Neuronal stem cell (in vitro differentiated cells): Measurements from ENCODE around the gene EXO1.
A peak's percentile ranks its signal among the peaks of the same experiment; 100 is the strongest.

Experiments
- DNase-seq: peaks from one replicate; pipeline ENCODE4 v3.0.0-alpha.2; 2013; ENCODE audit warnings: low spot score
- H2AFZ ChIP-seq: one replicate; pipeline ENCODE4 v1.6.1; 2013; ENCODE audit warnings: mild to moderate bottlenecking, low read length, inconsistent platforms
- H2AK5ac ChIP-seq: 2 replicates; pipeline ENCODE4 v1.6.1; 2013; ENCODE audit warnings: low read depth, mild to moderate bottlenecking, inconsistent platforms, low read length, moderate library complexity, mixed read lengths
- H2BK120ac ChIP-seq: 2 replicates; pipeline ENCODE4 v1.6.1; 2013; ENCODE audit warnings: low read depth, mild to moderate bottlenecking, inconsistent platforms, low read length, moderate library complexity, mixed read lengths
- H2BK12ac ChIP-seq: one replicate; pipeline ENCODE4 v1.6.1; 2013; ENCODE audit warnings: low read length, inconsistent platforms
- H2BK15ac ChIP-seq: 2 replicates; pipeline ENCODE4 v1.6.1; 2013; ENCODE audit warnings: mild to moderate bottlenecking, low read length, inconsistent platforms, mixed read lengths
- H2BK5ac ChIP-seq: one replicate; pipeline ENCODE4 v1.6.1; 2013; ENCODE audit warnings: inconsistent platforms, mild to moderate bottlenecking, low read length, moderate library complexity
- H3K14ac ChIP-seq: one replicate; pipeline ENCODE4 v1.6.1; 2013; ENCODE audit warnings: low read length, inconsistent platforms
- H3K18ac ChIP-seq: 2 replicates; pipeline ENCODE4 v1.6.1; 2013; ENCODE audit warnings: low read length, inconsistent platforms
- H3K23ac ChIP-seq: 2 replicates; pipeline ENCODE4 v1.6.1; 2013; ENCODE audit warnings: low read depth, mild to moderate bottlenecking, mixed read lengths, low read length, inconsistent platforms; ENCODE audit not compliant: poor library complexity
- H3K27ac ChIP-seq: replicated peaks from 3 replicates; pipeline ENCODE4 v1.5.1; 2013; ENCODE audit warnings: low read length, inconsistent platforms
- H3K27me3 ChIP-seq, 3 experiments: 2 replicates each; pipeline ENCODE4 v1.6.1; 2013; ENCODE audit warnings: low read length in 3 of 3, mild to moderate bottlenecking in 2 of 3, inconsistent platforms in 1 of 3, low read depth in 1 of 3, mixed read lengths in 1 of 3, moderate library complexity in 1 of 3; ENCODE audit not compliant: control insufficient read depth in 3 of 3, insufficient read depth in 3 of 3
- H3K36me3 ChIP-seq, 2 donors: replicated peaks in 1 of 2; 2 replicates each; pipeline ENCODE4 v1.6.1; 2013; ENCODE audit warnings: low read length in 2 of 2; ENCODE audit not compliant: control insufficient read depth in 2 of 2, insufficient read depth in 2 of 2
- H3K4ac ChIP-seq: 2 replicates; pipeline ENCODE4 v1.6.1; 2013; ENCODE audit warnings: inconsistent platforms, mild to moderate bottlenecking, low read length, moderate library complexity
- H3K4me1 ChIP-seq, 2 donors: 1 replicate in 1 of 2; 2 replicates in 1 of 2; pipeline ENCODE4 v1.6.1; 2013; ENCODE audit warnings: low read length in 2 of 2, low read depth in 1 of 2; ENCODE audit not compliant: control insufficient read depth in 2 of 2, insufficient read depth in 1 of 2
- H3K4me2 ChIP-seq: one replicate; pipeline ENCODE4 v1.6.1; 2013; ENCODE audit warnings: mild to moderate bottlenecking, low read length, inconsistent platforms; ENCODE audit not compliant: insufficient read depth, poor library complexity, severe bottlenecking
- H3K4me3 ChIP-seq, 2 donors: 2 replicates each; pipeline ENCODE4 v1.5.1; 2013; ENCODE audit warnings: low read length in 2 of 2, mild to moderate bottlenecking in 2 of 2, inconsistent platforms in 1 of 2, moderate library complexity in 1 of 2
- H3K79me1 ChIP-seq: one replicate; pipeline ENCODE4 v1.6.1; 2013; ENCODE audit warnings: low read depth, mild to moderate bottlenecking, inconsistent platforms, low read length, moderate library complexity
- H3K9ac ChIP-seq: one replicate; pipeline ENCODE4 v1.6.1; 2013; ENCODE audit warnings: mild to moderate bottlenecking, low read depth, low read length, inconsistent platforms; ENCODE audit not compliant: poor library complexity
- H3K9me3 ChIP-seq, 2 donors: replicated peaks in 1 of 2; 2 replicates each; pipeline versions ENCODE3 to v1.6.1; 2013; ENCODE audit warnings: low read length in 2 of 2, mild to moderate bottlenecking in 2 of 2, inconsistent platforms in 1 of 2, low read depth in 1 of 2, mixed read lengths in 1 of 2, moderate library complexity in 1 of 2; ENCODE audit not compliant: control insufficient read depth in 2 of 2, insufficient read depth in 1 of 2
- H4K8ac ChIP-seq: one replicate; pipeline ENCODE4 v1.6.1; 2013; ENCODE audit warnings: low read depth, mild to moderate bottlenecking, inconsistent platforms, low read length, moderate library complexity
- H4K91ac ChIP-seq: one replicate; pipeline ENCODE4 v1.6.1; 2013; ENCODE audit warnings: low read length, low read depth, mild to moderate bottlenecking, inconsistent platforms; ENCODE audit not compliant: poor library complexity
- WGBS, 2 donors: extraction: QIAGEN DNeasy Blood & Tissue Kit; methylation state at CpG; one replicate each; pipeline ENCODE4 v1.1.7; 2013; ENCODE audit warnings: missing lambda C conversion rate in 2 of 2, mixed read lengths in 1 of 2; ENCODE audit not compliant: insufficient read length in 2 of 2, insufficient replicate concordance in 1 of 2; ENCODE audit errors: extremely low coverage in 2 of 2; 5-methylcytosine and 5-hydroxymethylcytosine counted together

EXO1 gene

DNA sequence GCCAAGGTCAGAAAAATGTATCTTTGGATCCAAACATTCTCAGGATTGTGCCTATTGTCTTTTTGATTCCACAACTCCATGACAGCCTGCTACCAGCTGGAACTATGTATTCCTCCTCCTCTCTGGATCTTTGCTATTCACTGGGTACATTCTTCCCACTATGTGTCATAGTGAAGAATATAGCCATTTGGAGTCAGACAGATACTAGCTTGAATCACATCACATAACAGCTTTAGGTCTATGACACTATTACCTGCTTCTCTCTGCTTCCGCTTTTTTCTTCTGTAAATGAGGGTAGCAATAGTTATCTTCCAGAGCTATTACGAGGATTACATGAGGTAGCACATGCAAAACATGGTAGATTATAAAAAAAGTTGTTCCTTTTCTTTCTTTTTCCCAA, 5.4 kb upstream of the EXO1 start:
- no peaks in the 10 kb centered on the region for H3K79me1 ChIP-seq
- H3K4me2 ChIP-seq, result no peak overlapping the region
- DNase-seq, result no peak
- no peaks in the 10 kb centered on the region for H3K4me1 ChIP-seq
- no peak overlapping the region for H2BK5ac ChIP-seq
- H3K9me3 ChIP-seq, result no peaks in the 10 kb centered on the region
- no peak overlapping the region for H4K8ac ChIP-seq
- H3K23ac ChIP-seq, result no peak overlapping the region
- H4K91ac ChIP-seq, result no peak overlapping the region
- no peak overlapping the region for H2BK12ac ChIP-seq
- H3K36me3 ChIP-seq, result no peaks in the 10 kb centered on the region
- H2AFZ ChIP-seq, result no peak overlapping the region
- H3K4ac ChIP-seq, result no peak overlapping the region
- H3K18ac ChIP-seq, result no peak overlapping the region
- no peak overlapping the region for H2AK5ac ChIP-seq
- no peak overlapping the region for H3K9ac ChIP-seq
- H3K14ac ChIP-seq, result no peak overlapping the region
- H2BK120ac ChIP-seq, result no peak overlapping the region
- no peak overlapping the region for H2BK15ac ChIP-seq
- H3K27me3 ChIP-seq, result peaks cover 0 to 4% (median 0%) of the 10 kb centered on the region in 3 experiments
- WGBS, 2 donors, result no CpG with 5 or more reads among the region's 2 CpGs
- no peak overlapping the region for H3K4me3 ChIP-seq
- no peak overlapping the region for H3K27ac ChIP-seq

DNA sequence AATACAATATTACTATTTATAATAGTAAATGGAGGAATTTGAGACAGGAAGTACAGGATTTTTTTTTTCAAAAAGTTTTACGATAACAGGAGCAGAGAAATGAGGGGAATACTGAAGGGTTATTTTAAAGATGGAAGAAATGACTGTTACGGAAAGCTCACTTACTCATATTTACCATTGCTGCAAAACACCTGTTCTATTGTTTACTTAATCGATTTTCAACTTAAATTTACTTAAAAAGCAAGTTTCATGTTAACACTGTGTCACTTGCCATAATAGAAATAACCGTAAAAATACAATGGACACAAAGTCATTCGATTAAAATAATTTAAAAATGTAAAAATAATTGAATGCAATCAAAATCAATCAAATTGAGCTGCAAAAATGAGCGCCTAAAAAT, 3.4 kb upstream of the EXO1 start:
- H2AK5ac ChIP-seq, result no peak overlapping the region
- no CpG with 5 or more reads among the region's 6 CpGs for WGBS, 2 donors
- no peaks in the 10 kb centered on the region for H3K27me3 ChIP-seq
- no peaks in the 10 kb centered on the region for H3K9me3 ChIP-seq
- no peak overlapping the region for H2BK120ac ChIP-seq
- H2BK15ac ChIP-seq, result no peak overlapping the region
- H3K27ac ChIP-seq, result no peak overlapping the region
- H2BK5ac ChIP-seq, result no peak overlapping the region
- no peak overlapping the region for H3K9ac ChIP-seq
- no peak for DNase-seq
- peaks cover 3 to 5% of the 10 kb centered on the region in 2 donors for H3K4me1 ChIP-seq
- H3K79me1 ChIP-seq, result peaks cover 3% of the 10 kb centered on the region
- no peak overlapping the region for H3K14ac ChIP-seq
- H3K23ac ChIP-seq, result no peak overlapping the region
- no peak overlapping the region for H4K8ac ChIP-seq
- no peak overlapping the region for H2AFZ ChIP-seq
- no peak overlapping the region for H2BK12ac ChIP-seq
- peaks cover under 1 to 9% of the 10 kb centered on the region in 2 donors for H3K36me3 ChIP-seq
- no peak overlapping the region for H3K4me3 ChIP-seq
- H4K91ac ChIP-seq, result no peak overlapping the region
- H3K18ac ChIP-seq, result no peak overlapping the region
- H3K4ac ChIP-seq, result no peak overlapping the region
- no peak overlapping the region for H3K4me2 ChIP-seq

GRCh38 chr1:241846375-241846774, 1.6 kb upstream of the EXO1 start:
- Histone ChIP-seq H3K18ac (no peak overlapping the region), H3K4me1 (peaks cover 4 to 5% of the 10 kb centered on the region in 2 donors), H3K9me3 (no peaks in the 10 kb centered on the region), H3K36me3 (peaks cover 1 to 25% of the 10 kb centered on the region in 2 donors), H2BK5ac (no peak overlapping the region), H3K27ac (no peak overlapping the region), H3K14ac (no peak overlapping the region), H3K27me3 (no peaks in the 10 kb centered on the region), H3K4me2 (no peak overlapping the region), H3K79me1 (peaks cover 3% of the 10 kb centered on the region), H4K8ac (no peak overlapping the region), H2BK12ac (no peak overlapping the region), H2BK15ac (no peak overlapping the region), H2AFZ (peak overlapping the region; percentile 30), H2AK5ac (no peak overlapping the region), H3K4me3 (no peak overlapping the region), H3K4ac (no peak overlapping the region), H2BK120ac (no peak overlapping the region), H3K23ac (no peak overlapping the region), H4K91ac (no peak overlapping the region), H3K9ac (no peak overlapping the region)
- no peak for DNase-seq

GRCh38 chr1:241846862-241847539, 1.0 kb upstream of the EXO1 start:
- H3K9ac ChIP-seq, result no peak overlapping the region
- H3K4me1 ChIP-seq, result peaks cover 4 to 5% of the 10 kb centered on the region in 2 donors
- H3K18ac ChIP-seq, result no peak overlapping the region
- H3K4me3 ChIP-seq, result peak overlapping the region in 1 of 2 donors; percentile 94
- H4K91ac ChIP-seq, result no peak overlapping the region
- no peak overlapping the region for H4K8ac ChIP-seq
- H3K4me2 ChIP-seq, result peak overlapping the region; percentile 60
- H3K4ac ChIP-seq, result no peak overlapping the region
- H2BK12ac ChIP-seq, result no peak overlapping the region
- no peak overlapping the region for H3K14ac ChIP-seq
- H3K27me3 ChIP-seq, result no peaks in the 10 kb centered on the region
- H3K9me3 ChIP-seq, result no peaks in the 10 kb centered on the region
- H3K23ac ChIP-seq, result no peak overlapping the region
- no peak overlapping the region for H2BK120ac ChIP-seq
- no peak overlapping the region for H3K27ac ChIP-seq
- H2BK15ac ChIP-seq, result no peak overlapping the region
- H3K79me1 ChIP-seq, result peaks cover 3% of the 10 kb centered on the region
- peaks cover 3 to 31% of the 10 kb centered on the region in 2 donors for H3K36me3 ChIP-seq
- DNase-seq, result no peak
- no peak overlapping the region for H2AK5ac ChIP-seq
- H2AFZ ChIP-seq, result peak overlapping the region; percentile 97
- WGBS, 2 donors, result no CpG with 5 or more reads among the region's 4 CpGs
- H2BK5ac ChIP-seq, result no peak overlapping the region
